ENCODE results near the gene CAMKK1. TPM values are rescaled to one million over a fixed set of nuclear protein-coding genes. Genes with fewer than 3 reads are reported as not detected.

CAMKK1 gene
- total and polyA plus RNA-seq, 2 of the 4 experiments (the other 2 are of a cell fraction), result 4.1 to 8.2 TPM

DNA sequence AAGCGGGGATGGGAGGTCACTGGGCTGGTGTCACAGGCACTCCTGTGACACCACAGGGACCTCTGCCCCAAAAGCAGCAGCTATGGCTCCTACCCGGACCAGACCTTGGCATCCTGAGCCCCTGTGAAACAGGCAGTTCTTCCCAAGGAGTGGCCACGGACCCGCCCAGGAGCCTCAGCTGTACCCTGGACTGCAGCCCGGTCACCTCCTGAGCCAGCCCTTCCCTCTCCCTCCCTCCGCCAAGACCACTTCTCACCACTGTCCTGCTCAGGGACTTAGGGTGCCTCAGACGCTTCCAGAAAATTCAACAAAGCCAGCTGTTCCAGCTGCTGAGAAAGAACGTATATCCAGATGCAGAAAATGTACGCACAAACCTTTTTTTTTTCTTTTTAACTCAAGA lies 32.9 kb downstream of the CAMKK1 start:
- Histone ChIP-seq H2AK5ac (ENCODE audit: low read depth, low read length) (no peak overlapping the region), H2AK9ac (replicated peaks; ENCODE audit: low read depth, low read length, poor library complexity) (peak overlapping the region; percentile 9), H4K5ac (ENCODE audit: low read depth, low read length) (no peak overlapping the region), H3K9me3 (ENCODE audit: control insufficient read depth, insufficient read depth, low read length) (no peaks in the 10 kb centered on the region), H2BK15ac (ENCODE audit: low read depth, low read length) (no peak overlapping the region), H4K8ac (ENCODE audit: low read depth in 2 of 2, low read length in 2 of 2) (no peak overlapping the region), H2AFZ (replicated peaks; ENCODE audit: low read length, poor library complexity) (peak overlapping the region; percentile 21), H3K9me1 (ENCODE audit: insufficient read depth, low read length) (no peaks in the 10 kb centered on the region), H3K27me3 (ENCODE audit: control insufficient read depth, insufficient read depth, low read length) (no peaks in the 10 kb centered on the region), H4K91ac (ENCODE audit: insufficient read depth, low read depth, low read length) (no peak overlapping the region), H3K14ac (replicated peaks; ENCODE audit: low read depth, low read length) (no peak overlapping the region), H3K9ac (ENCODE audit: low read depth, low read length) (no peak overlapping the region), H3K27ac (ENCODE audit: insufficient read depth, low read length) (no peak overlapping the region), H2BK120ac (ENCODE audit: low read depth, low read length) (no peak overlapping the region), H4K20me1 (ENCODE audit: insufficient read depth, low read length) (no peaks in the 10 kb centered on the region), H3K23ac (ENCODE audit: low read depth, low read length) (no peak overlapping the region), H3K18ac (ENCODE audit: low read depth, low read length) (no peak overlapping the region), H3K4me3 (ENCODE audit: insufficient read depth, low read depth, low read length) (no peak overlapping the region), H3K4me1 (ENCODE audit: control insufficient read depth, insufficient read depth, low read length) (no peaks in the 10 kb centered on the region), H3K36me3 (ENCODE audit: control insufficient read depth, insufficient read depth, low read length) (peaks cover 8% of the 10 kb centered on the region), H2BK5ac (ENCODE audit: low read depth, low read length, poor library complexity, severe bottlenecking) (no peak overlapping the region), H3K56ac (ENCODE audit: extremely low read depth, insufficient read depth, low read length) (no peak overlapping the region), H3K4ac (ENCODE audit: low read depth, low read length) (no peak overlapping the region), H3K79me1 (ENCODE audit: low read depth in 1 of 2, low read length in 2 of 2) (no peaks in the 10 kb centered on the region), H3K4me2 (ENCODE audit: low read depth, low read length) (no peak overlapping the region), H2BK20ac (ENCODE audit: low read depth, low read length) (no peak overlapping the region)
- TF ChIP-seq RFX5 (IDR thresholded peaks at IDR 0.05; ENCODE audit: low read depth, low read length), result no peak
- no peak for TF ChIP-seq POLR2A (IDR thresholded peaks at IDR 0.05; ENCODE audit: low read depth, low read length)
- TF ChIP-seq FOS (IDR thresholded peaks at IDR 0.05; ENCODE audit: low read depth, low read length), result no peak
- TF ChIP-seq BHLHE40 (IDR thresholded peaks at IDR 0.05; ENCODE audit: low read depth, low read length), result no peak
- TF ChIP-seq, protein P1, sequence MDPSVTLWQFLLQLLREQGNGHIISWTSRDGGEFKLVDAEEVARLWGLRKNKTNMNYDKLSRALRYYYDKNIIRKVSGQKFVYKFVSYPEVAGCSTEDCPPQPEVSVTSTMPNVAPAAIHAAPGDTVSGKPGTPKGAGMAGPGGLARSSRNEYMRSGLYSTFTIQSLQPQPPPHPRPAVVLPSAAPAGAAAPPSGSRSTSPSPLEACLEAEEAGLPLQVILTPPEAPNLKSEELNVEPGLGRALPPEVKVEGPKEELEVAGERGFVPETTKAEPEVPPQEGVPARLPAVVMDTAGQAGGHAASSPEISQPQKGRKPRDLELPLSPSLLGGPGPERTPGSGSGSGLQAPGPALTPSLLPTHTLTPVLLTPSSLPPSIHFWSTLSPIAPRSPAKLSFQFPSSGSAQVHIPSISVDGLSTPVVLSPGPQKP (IDR thresholded peaks at IDR 0.05; ENCODE audit: borderline replicate concordance, low read depth, low read length), result no peak
- TF ChIP-seq MAFK (IDR thresholded peaks at IDR 0.05; ENCODE audit: low read depth, low read length), result no peak
- TF ChIP-seq SMC3 (IDR thresholded peaks at IDR 0.05; ENCODE audit: low read depth, low read length), result no peak
- no peak for TF ChIP-seq RCOR1 (IDR thresholded peaks at IDR 0.05; ENCODE audit: insufficient replicate concordance, low read length)
- TF ChIP-seq, protein P2, sequence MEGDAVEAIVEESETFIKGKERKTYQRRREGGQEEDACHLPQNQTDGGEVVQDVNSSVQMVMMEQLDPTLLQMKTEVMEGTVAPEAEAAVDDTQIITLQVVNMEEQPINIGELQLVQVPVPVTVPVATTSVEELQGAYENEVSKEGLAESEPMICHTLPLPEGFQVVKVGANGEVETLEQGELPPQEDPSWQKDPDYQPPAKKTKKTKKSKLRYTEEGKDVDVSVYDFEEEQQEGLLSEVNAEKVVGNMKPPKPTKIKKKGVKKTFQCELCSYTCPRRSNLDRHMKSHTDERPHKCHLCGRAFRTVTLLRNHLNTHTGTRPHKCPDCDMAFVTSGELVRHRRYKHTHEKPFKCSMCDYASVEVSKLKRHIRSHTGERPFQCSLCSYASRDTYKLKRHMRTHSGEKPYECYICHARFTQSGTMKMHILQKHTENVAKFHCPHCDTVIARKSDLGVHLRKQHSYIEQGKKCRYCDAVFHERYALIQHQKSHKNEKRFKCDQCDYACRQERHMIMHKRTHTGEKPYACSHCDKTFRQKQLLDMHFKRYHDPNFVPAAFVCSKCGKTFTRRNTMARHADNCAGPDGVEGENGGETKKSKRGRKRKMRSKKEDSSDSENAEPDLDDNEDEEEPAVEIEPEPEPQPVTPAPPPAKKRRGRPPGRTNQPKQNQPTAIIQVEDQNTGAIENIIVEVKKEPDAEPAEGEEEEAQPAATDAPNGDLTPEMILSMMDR (conservative IDR thresholded peaks at IDR 0.05; ENCODE audit: low read depth, low read length), result no peak
- no peak for TF ChIP-seq MXI1 (IDR thresholded peaks at IDR 0.05; ENCODE audit: borderline replicate concordance, low read depth, low read length)
- TF ChIP-seq MAZ (IDR thresholded peaks at IDR 0.05; ENCODE audit: borderline replicate concordance, low read depth, low read length), result no peak
- TF ChIP-seq CHD1 (IDR thresholded peaks at IDR 0.05; ENCODE audit: low read depth, low read length), result no peak
- no peak for TF ChIP-seq RAD21 (IDR thresholded peaks at IDR 0.05; ENCODE audit: low read length)
- TF ChIP-seq CEBPB (IDR thresholded peaks at IDR 0.05; ENCODE audit: low read depth, low read length), result no peak
- TF ChIP-seq NFE2L2 (IDR thresholded peaks at IDR 0.05; ENCODE audit: low read depth, low read length), result no peak
- TF ChIP-seq, protein P3, sequence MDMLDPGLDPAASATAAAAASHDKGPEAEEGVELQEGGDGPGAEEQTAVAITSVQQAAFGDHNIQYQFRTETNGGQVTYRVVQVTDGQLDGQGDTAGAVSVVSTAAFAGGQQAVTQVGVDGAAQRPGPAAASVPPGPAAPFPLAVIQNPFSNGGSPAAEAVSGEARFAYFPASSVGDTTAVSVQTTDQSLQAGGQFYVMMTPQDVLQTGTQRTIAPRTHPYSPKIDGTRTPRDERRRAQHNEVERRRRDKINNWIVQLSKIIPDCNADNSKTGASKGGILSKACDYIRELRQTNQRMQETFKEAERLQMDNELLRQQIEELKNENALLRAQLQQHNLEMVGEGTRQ (IDR thresholded peaks at IDR 0.05; ENCODE audit: low read depth, low read length), result no peak
- dilution Hi-C loops (cut with HindIII; ENCODE audit: low sequenced_read_pairs, unreplicated experiment), result no loop called here
- ChIA-PET POLR2A (ENCODE audit: unreplicated experiment) (no interaction called here), CTCF (interaction anchor here (1.2 kb wide), 1 partner anchor 14 kb away, joined by 3 read pairs; the partner anchor contains the start of gene NCBP3)
- BruUV-seq (replicated peaks), result no TSS peak
- in situ Hi-C loops (cut with MboI; ENCODE audit: low sequenced_read_pairs), result no loop called here
- DNase-seq (no peak), ATAC-seq (ENCODE audit: low read depth) (no peak)
- WGBS, 2 experiments (ENCODE audit: extremely low coverage in 2 of 2, insufficient read length in 1 of 2), result 46% methylated on average over 3 of the region's 9 CpGs; no CpG with 5 or more reads in 1 of the 2 experiments
- intact Hi-C loops (cut with micrococcal nuclease), result loop anchor here (10.0 kb wide), 1 partner anchor 215 kb away; no protein-coding TSS in a partner anchor
